ENCODE data around the gene NOSIP.

NOSIP gene

DNA sequence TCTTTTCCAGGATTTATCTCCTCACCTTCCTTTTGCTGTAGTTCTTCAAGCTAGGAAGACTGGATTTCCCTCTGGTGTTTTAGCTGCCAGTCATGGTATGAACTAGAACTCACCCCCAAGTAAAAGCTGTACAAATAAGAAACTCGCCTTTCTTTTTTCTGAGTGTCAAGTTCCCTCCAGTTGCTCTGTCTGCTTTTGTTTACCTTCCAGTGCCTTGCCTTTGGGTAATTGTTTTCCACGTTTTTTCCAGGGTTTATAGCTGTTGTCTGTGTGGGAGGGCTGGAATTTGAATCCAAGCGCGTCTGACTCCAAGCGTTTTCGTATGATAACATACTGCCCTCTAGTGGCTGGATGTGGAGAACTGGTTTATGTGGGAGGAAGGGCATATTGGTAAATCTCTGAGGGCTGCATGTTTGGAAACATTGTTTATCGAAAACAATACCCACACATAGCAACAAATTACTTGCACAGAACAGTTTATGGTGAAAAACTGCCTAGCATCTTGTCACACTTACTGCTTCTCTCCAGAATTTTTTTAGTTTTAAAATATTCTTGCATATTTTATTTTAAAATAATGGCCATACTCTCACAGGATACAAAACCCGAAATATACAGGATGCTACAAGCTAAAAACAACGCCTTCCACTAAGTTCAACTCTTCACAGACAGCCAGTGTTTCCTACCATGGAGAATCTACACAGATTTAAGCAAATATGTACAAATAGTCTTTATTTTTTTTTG lies 33.4 kb downstream of the NOSIP start:
- peak; percentile 95 for DNase-seq (ENCODE audit: low read depth)
- TF ChIP-seq CTCF (IDR thresholded peaks at IDR 0.05; ENCODE audit: low read length, missing control alignments) = peak; percentile 88
- no peak overlapping the region for H3K4me3 ChIP-seq (replicated peaks; ENCODE audit: low read depth, low read length)

DNA sequence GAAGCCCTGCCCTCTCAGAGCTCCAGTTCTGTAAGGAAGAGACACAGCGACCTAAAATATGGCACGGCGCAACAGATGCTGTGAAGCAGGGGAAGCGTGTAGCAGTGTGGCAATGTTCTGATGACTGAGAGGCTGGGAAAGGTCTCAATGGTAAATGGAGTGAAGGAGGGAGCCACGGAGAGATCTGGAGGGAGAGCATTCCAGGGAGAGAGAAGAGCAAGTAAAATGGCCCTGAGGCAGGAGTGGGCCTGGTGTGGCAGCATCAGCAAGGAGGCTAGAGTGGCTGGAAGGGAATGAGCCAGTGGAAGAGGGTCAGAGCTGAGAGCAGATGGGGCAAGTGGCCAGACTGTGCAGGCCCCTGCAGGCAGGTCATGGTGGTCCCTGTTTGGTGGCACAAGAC lies 36.2 kb downstream of the NOSIP start:
- no peak for TF ChIP-seq CTCF (IDR thresholded peaks at IDR 0.05; ENCODE audit: low read length, missing control alignments)
- DNase-seq (ENCODE audit: low read depth) = no peak
- H3K4me3 ChIP-seq (replicated peaks; ENCODE audit: low read depth, low read length) = no peak overlapping the region

DNA sequence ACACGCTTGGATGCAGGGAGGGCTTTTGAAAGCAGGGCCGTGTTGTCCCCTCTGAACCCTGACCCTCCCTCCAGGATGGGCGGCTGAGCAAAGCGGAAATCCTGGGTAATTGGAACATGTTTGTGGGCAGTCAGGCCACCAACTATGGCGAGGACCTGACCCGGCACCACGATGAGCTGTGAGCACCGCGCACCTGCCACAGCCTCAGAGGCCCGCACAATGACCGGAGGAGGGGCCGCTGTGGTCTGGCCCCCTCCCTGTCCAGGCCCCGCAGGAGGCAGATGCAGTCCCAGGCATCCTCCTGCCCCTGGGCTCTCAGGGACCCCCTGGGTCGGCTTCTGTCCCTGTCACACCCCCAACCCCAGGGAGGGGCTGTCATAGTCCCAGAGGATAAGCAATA lies 37.3 kb downstream of the NOSIP start:
- no peak for DNase-seq (ENCODE audit: low read depth)
- no peak overlapping the region for H3K4me3 ChIP-seq (replicated peaks; ENCODE audit: low read depth, low read length)
- TF ChIP-seq CTCF (IDR thresholded peaks at IDR 0.05; ENCODE audit: low read length, missing control alignments) = no peak

DNA sequence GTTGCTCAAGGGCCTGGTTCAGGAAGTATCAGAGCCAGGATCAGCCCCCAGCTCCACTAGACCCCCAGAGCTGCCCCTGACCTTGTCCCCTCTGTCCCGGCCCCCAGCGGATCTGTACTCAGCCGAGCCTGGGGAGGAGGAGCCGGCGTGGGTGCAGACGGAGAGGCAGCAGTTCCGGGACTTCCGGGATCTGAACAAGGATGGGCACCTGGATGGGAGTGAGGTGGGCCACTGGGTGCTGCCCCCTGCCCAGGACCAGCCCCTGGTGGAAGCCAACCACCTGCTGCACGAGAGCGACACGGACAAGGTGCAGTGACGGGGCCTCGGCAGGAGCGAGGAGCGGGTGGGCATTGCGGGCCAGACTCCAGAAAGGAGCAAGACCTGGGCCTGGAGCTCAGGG lies 37.9 kb downstream of the NOSIP start:
- TF ChIP-seq CTCF (IDR thresholded peaks at IDR 0.05; ENCODE audit: low read length, missing control alignments) = no peak
- DNase-seq (ENCODE audit: low read depth) = no peak
- H3K4me3 ChIP-seq (replicated peaks; ENCODE audit: low read depth, low read length) = no peak overlapping the region

DNA sequence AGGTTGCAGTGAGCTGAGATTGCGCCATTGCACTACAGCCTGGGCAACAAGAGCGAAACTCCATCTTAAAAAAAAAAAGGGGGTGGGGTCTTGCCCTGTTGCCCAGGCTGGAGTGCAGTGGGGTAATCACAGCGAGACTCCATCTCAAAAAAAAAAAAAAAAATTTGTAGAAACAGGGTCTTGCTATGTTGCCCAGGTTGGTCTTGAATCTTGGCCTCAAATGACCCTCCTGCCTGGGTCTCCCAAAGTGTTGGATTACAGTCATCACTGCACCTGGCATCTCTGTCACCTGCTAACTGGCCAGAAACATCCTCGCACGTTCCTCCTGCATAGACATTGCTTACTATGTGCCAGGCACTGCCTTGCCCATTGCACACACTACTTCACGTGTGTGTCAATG lies 38.4 kb downstream of the NOSIP start:
- no peak for TF ChIP-seq CTCF (IDR thresholded peaks at IDR 0.05; ENCODE audit: low read length, missing control alignments)
- no peak for DNase-seq (ENCODE audit: low read depth)
- H3K4me3 ChIP-seq (replicated peaks; ENCODE audit: low read depth, low read length) = no peak overlapping the region

- no peak for TF ChIP-seq CTCF (IDR thresholded peaks at IDR 0.05; ENCODE audit: low read length, missing control alignments)
- no peak for DNase-seq (ENCODE audit: low read depth)
- no peak overlapping the region for H3K4me3 ChIP-seq (replicated peaks; ENCODE audit: low read depth, low read length)
Measured at GRCh38 chr19:49539192-49539952, 41.0 kb downstream of the NOSIP start.
